CD4-positive, alpha-beta memory T cell (primary cell): ENCODE results near the gene FHIT. TPM values are rescaled to one million over a fixed set of nuclear protein-coding genes. Genes with fewer than 3 reads are reported as not detected.

ENCODE experiments used
- CTCF ChIA-PET: fragments of 350-600 bp; sonication (Branson Sonifier 250); formaldehyde crosslinking; loops from one replicate; lab custom pipeline; 2021; ENCODE audit warnings: inconsistent platforms; ENCODE audit not compliant: partially characterized antibody; lab: Charles Lee
- POLR2A ChIA-PET: fragments of 350-600 bp; sonication (Branson Sonifier 250); formaldehyde crosslinking; loops from one replicate; lab custom pipeline; 2021; ENCODE audit not compliant: partially characterized antibody; lab: Charles Lee
- DNase-seq, 5 donors: peaks; one replicate each; pipeline versions ENCODE4 v3.0.0 to v3.0.0-alpha.2; 2020 to 2022; ENCODE audit warnings: mixed read lengths in 1 of 5
- H3K27ac ChIP-seq: one replicate; pipeline ENCODE4 v1.7.0; 2013; ENCODE audit warnings: low read depth, low read length
- H3K27me3 ChIP-seq: 2 replicates; pipeline ENCODE4 v1.7.0; 2013; ENCODE audit warnings: mild to moderate bottlenecking, low read length, moderate library complexity; ENCODE audit not compliant: insufficient read depth
- H3K36me3 ChIP-seq: 2 replicates; pipeline ENCODE4 v1.7.0; 2013; ENCODE audit warnings: mild to moderate bottlenecking, low read length, moderate library complexity; ENCODE audit not compliant: insufficient read depth
- H3K4me1 ChIP-seq: 2 replicates; pipeline ENCODE4 v1.7.0; 2013; ENCODE audit warnings: mild to moderate bottlenecking, low read length, moderate library complexity; ENCODE audit not compliant: insufficient read depth
- H3K4me3 ChIP-seq, 2 donors: one replicate each; pipeline ENCODE4 v1.7.0; 2013; ENCODE audit warnings: low read length in 2 of 2, mild to moderate bottlenecking in 1 of 2
- H3K9me3 ChIP-seq, 2 donors: one replicate each; pipeline ENCODE4 v1.7.0; 2013; ENCODE audit warnings: low read length in 2 of 2, control low read depth in 1 of 2; ENCODE audit not compliant: control insufficient read depth in 1 of 2
- H3K27ac Mint-ChIP-seq, 7 donors: one replicate each; pipeline ENCODE4 v1.8.0; 2020 to 2021; ENCODE audit warnings: mixed read lengths in 7 of 7, mild to moderate bottlenecking in 6 of 7, inconsistent platforms in 3 of 7, moderate library complexity in 3 of 7
- H3K27me3 Mint-ChIP-seq, 2 donors: one replicate each; pipeline ENCODE4 v1.8.0; 2020 to 2021; ENCODE audit warnings: mixed read lengths in 2 of 2
- H3K36me3 Mint-ChIP-seq, 2 donors: one replicate each; pipeline ENCODE4 v1.8.0; 2020 to 2021; ENCODE audit warnings: mixed read lengths in 2 of 2, inconsistent platforms in 1 of 2, mild to moderate bottlenecking in 1 of 2
- H3K4me1 Mint-ChIP-seq, 4 donors: one replicate each; pipeline ENCODE4 v1.8.0; 2020 to 2021; ENCODE audit warnings: mixed read lengths in 4 of 4, mild to moderate bottlenecking in 1 of 4
- H3K4me3 Mint-ChIP-seq, 8 donors: one replicate each; pipeline ENCODE4 v1.8.0; 2020 to 2021; ENCODE audit warnings: mixed read lengths in 8 of 8, mild to moderate bottlenecking in 7 of 8, moderate library complexity in 6 of 8, inconsistent platforms in 3 of 8
- H3K9me3 Mint-ChIP-seq, 8 donors: one replicate each; pipeline ENCODE4 v1.8.0; 2020 to 2021; ENCODE audit warnings: mixed read lengths in 8 of 8, mild to moderate bottlenecking in 5 of 8, inconsistent platforms in 3 of 8, moderate library complexity in 1 of 8
- intact Hi-C: fragments of 100-400 bp; cut with micrococcal nuclease; formaldehyde crosslinking; loops from one replicate; pipeline ENCODE4 v1.15.1; 2023
- polyA plus RNA-seq, 2 donors: library from polyadenylated mRNA; unstranded; fragments of 300-500 nt; fragmentation: Illumina TruSeq; gene quantifications; one replicate each; pipeline ENCODE4 v1.2.3, GENCODE V29; 2021
- total RNA-seq, 2 experiments: library from RNA; stranded (reverse); gene quantifications; one replicate each; pipeline ENCODE4 v1.2.3, GENCODE V29; 2021

The FHIT gene
- total and polyA plus RNA-seq, 4 experiments from 2014 or later = 8.5 to 58.7 (median 33.2) TPM

DNA sequence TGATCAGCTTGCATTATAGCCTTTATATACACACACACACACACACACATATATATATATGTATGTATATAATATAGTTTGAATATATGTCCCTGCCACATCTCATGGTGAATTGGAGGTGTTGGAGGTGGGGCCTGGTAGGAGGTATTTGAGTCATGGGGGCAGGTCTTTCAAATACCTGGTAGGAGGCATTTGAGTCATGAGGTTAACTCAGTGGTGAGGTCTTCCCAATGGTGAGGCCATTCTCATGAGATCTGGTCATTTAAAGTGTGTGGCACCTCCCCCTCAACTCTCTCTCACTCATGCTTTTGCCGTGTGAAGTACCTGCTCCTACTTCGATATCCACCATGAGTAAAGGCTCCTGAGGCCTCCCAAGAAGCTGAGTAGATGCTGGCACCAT lies 27.5 kb upstream of the FHIT start:
- no peak overlapping the region for H3K27ac Mint-ChIP-seq
- H3K4me1 Mint-ChIP-seq = no peaks in the 10 kb centered on the region
- H3K36me3 ChIP-seq = no peaks in the 10 kb centered on the region
- no peak overlapping the region for H3K27ac ChIP-seq
- H3K4me1 ChIP-seq = no peaks in the 10 kb centered on the region
- intact Hi-C loops = no loop called here
- H3K36me3 Mint-ChIP-seq = no peaks in the 10 kb centered on the region
- no peak overlapping the region for H3K4me3 ChIP-seq
- peaks cover 4 to 7% of the 10 kb centered on the region in 2 donors for H3K27me3 Mint-ChIP-seq
- no peak overlapping the region for H3K4me3 Mint-ChIP-seq
- ChIA-PET POLR2A (no interaction called here), CTCF (no interaction called here)
- H3K9me3 Mint-ChIP-seq = no peaks in the 10 kb centered on the region
- H3K9me3 ChIP-seq = no peaks in the 10 kb centered on the region
- H3K27me3 ChIP-seq = no peaks in the 10 kb centered on the region
- no peak for DNase-seq

DNA sequence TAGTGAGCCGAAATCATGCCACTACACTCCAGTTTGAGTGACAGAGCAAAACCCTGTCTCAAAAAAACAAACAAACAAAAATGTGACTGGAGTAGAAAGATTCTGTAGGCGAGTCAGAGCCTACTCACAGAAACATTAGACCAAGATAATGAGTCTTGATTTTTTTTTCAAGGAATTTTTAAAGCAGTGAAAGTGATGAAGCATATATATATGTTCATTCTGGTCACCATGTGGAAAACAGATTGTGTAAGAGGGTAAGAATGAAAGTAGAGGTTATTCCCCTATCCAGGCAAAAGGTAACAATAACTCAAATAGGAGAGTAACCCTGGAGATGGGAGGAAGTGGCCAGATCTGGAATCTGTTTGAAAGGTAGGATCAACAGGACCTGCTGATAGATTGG lies 26.2 kb upstream of the FHIT start:
- ChIA-PET POLR2A (no interaction called here), CTCF (no interaction called here)
- peaks cover 4 to 9% of the 10 kb centered on the region in 2 donors for H3K27me3 Mint-ChIP-seq
- H3K27ac Mint-ChIP-seq = no peak overlapping the region
- no peak overlapping the region for H3K4me3 ChIP-seq
- no peaks in the 10 kb centered on the region for H3K36me3 ChIP-seq
- H3K9me3 Mint-ChIP-seq = no peaks in the 10 kb centered on the region
- H3K4me3 Mint-ChIP-seq = no peak overlapping the region
- H3K27ac ChIP-seq = no peak overlapping the region
- intact Hi-C loops = no loop called here
- no peaks in the 10 kb centered on the region for H3K36me3 Mint-ChIP-seq
- no peaks in the 10 kb centered on the region for H3K9me3 ChIP-seq
- H3K27me3 ChIP-seq = no peaks in the 10 kb centered on the region
- DNase-seq = no peak
- H3K4me1 ChIP-seq = no peaks in the 10 kb centered on the region
- H3K4me1 Mint-ChIP-seq = no peaks in the 10 kb centered on the region

DNA sequence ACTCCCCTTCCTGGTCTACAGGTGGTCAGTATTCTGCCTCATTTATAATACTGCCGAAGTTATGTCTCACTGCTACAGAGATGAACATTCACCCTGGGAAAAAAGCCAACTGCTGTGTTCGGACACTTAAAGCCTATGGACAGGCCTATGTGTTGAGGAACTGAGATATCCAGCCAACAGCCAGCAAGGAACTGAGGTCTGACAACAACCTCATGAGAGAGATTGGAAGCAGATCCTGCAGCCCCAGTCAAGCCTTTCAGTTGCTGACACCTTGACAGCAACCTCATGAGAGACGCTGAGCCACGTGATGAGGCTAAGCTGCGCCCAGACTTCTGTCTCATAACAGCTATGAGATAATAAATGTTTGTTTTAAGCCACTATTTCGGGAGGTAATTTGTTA lies 18.2 kb upstream of the FHIT start:
- CTCF ChIA-PET = no interaction called here
- Mint-ChIP-seq H3K4me1 (no peaks in the 10 kb centered on the region), H3K9me3 (no peaks in the 10 kb centered on the region), H3K27ac (no peak overlapping the region), H3K4me3 (no peak overlapping the region), H3K36me3 (no peaks in the 10 kb centered on the region), H3K27me3 (peaks cover 0 to 10% of the 10 kb centered on the region in 2 donors)
- Histone ChIP-seq H3K27me3 (no peaks in the 10 kb centered on the region), H3K4me1 (no peaks in the 10 kb centered on the region), H3K36me3 (no peaks in the 10 kb centered on the region), H3K27ac (no peak overlapping the region), H3K9me3 (no peaks in the 10 kb centered on the region), H3K4me3 (no peak overlapping the region)
- POLR2A ChIA-PET = no interaction called here
- intact Hi-C loops = no loop called here
- no peak for DNase-seq

DNA sequence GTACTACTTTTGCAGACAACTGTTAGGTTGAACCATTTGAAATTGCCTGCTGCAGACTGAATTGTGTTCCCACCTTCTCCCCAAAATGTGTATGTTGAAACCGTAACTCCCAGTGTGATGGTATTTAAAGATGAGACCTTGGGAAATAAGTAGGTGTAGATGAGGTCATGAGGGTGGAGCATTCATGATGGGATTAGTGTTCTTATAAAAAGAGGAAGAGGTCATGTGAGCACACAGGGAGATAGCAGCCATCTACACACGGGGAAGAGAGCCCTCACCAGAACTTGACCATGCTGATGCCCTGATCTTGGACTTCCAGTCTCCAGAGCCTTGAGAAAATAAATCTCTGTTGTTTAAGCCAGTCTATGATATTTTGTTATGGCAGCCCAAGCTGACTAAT lies 17.4 kb upstream of the FHIT start:
- CTCF ChIA-PET = no interaction called here
- no peak overlapping the region for H3K4me3 Mint-ChIP-seq
- intact Hi-C loops = no loop called here

DNA sequence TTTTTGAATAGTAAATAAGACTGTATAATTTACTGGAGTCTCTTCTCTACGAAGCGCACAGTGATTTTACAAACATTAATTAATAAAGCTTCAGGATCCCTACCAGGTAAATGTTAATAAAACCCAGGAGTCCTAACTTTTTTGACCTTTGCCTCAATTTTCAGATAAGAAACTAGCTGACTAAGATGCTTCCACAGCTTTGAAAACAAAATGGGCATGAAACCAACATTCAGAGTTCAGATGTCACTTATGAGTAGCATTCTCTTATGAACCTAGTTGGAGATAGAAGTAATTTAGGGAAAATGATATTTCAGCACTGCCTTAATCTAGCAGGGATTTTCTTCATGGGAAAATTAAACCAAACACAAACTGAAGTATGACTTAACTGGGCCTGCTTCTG lies 13.0 kb upstream of the FHIT start:
- Histone ChIP-seq H3K4me3 (no peak overlapping the region), H3K4me1 (no peaks in the 10 kb centered on the region), H3K27me3 (no peaks in the 10 kb centered on the region), H3K27ac (no peak overlapping the region), H3K36me3 (no peaks in the 10 kb centered on the region), H3K9me3 (no peaks in the 10 kb centered on the region)
- ChIA-PET POLR2A (no interaction called here), CTCF (no interaction called here)
- Mint-ChIP-seq H3K9me3 (peaks cover 0 to 7% (median 3%) of the 10 kb centered on the region in 8 donors), H3K4me1 (no peaks in the 10 kb centered on the region), H3K4me3 (no peak overlapping the region), H3K27me3 (peaks cover 7 to 15% of the 10 kb centered on the region in 2 donors), H3K36me3 (no peaks in the 10 kb centered on the region), H3K27ac (no peak overlapping the region)
- DNase-seq = no peak
- intact Hi-C loops = no loop called here

More for the DNA sequence above, 17.4 kb upstream of the FHIT start:
- H3K27ac ChIP-seq = no peak overlapping the region
- H3K9me3 Mint-ChIP-seq = no peaks in the 10 kb centered on the region
- H3K27me3 Mint-ChIP-seq = peaks cover 1 to 5% of the 10 kb centered on the region in 2 donors
- H3K36me3 Mint-ChIP-seq = no peaks in the 10 kb centered on the region
- H3K4me3 ChIP-seq = no peak overlapping the region
- no peaks in the 10 kb centered on the region for H3K27me3 ChIP-seq
- no peaks in the 10 kb centered on the region for H3K9me3 ChIP-seq
- H3K27ac Mint-ChIP-seq = no peak overlapping the region
- DNase-seq = no peak
- POLR2A ChIA-PET = no interaction called here
- no peaks in the 10 kb centered on the region for H3K4me1 Mint-ChIP-seq
- H3K4me1 ChIP-seq = no peaks in the 10 kb centered on the region
- H3K36me3 ChIP-seq = no peaks in the 10 kb centered on the region

DNA sequence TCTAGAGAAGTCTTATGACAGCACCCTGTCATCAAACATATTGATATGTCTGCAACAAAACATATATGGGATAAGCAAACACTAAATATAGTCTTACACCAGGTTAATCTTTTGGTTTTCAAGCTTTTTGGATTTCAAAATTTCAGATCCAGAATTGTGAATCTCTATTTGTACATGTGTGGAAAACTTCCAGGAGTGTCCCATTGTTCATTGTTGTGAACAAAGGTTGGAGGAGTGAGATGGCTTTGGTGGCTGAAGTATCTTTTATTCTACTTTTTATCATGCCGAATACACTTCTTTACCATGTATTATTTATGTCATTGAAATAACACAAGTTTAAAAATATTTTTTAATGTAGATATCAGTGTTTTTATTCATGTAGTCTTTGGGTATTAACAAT lies 5.9 kb upstream of the FHIT start:
- no peak for DNase-seq
- Histone ChIP-seq H3K27me3 (no peaks in the 10 kb centered on the region), H3K9me3 (no peaks in the 10 kb centered on the region), H3K4me1 (no peaks in the 10 kb centered on the region), H3K27ac (no peak overlapping the region), H3K4me3 (no peak overlapping the region), H3K36me3 (no peaks in the 10 kb centered on the region)
- no peak overlapping the region for H3K27ac Mint-ChIP-seq
- H3K4me1 Mint-ChIP-seq = peaks cover 0 to 3% (median 1%) of the 10 kb centered on the region in 4 donors
- ChIA-PET POLR2A (no interaction called here), CTCF (no interaction called here)
- H3K36me3 Mint-ChIP-seq = no peaks in the 10 kb centered on the region
- peaks cover 0 to 7% (median 2%) of the 10 kb centered on the region in 8 donors for H3K9me3 Mint-ChIP-seq
- H3K4me3 Mint-ChIP-seq = no peak overlapping the region
- peaks cover 7 to 9% of the 10 kb centered on the region in 2 donors for H3K27me3 Mint-ChIP-seq
- intact Hi-C loops = no loop called here

DNA sequence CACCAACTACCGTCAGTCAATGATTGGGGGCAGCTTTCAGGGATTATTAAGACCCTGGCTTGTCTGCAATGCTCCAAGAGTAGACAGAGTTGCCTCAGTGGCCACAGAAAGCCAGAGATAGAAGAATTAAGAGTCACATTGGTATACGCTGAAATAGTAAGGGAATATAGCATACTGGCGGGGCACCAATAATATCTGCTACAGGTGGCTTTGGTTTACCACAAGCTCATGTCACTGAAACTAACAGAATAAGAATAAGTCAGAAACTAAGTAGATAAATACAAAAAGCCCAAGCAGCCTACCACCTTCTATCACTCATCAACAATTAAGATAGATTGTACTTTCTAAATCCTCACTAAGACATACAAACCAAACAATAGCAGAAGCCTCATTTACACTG lies 2.5 kb upstream of the FHIT start:
- Mint-ChIP-seq H3K27ac (no peak overlapping the region), H3K4me3 (no peak overlapping the region), H3K4me1 (peaks cover 16 to 25% (median 20%) of the 10 kb centered on the region in 4 donors), H3K9me3 (peaks cover 0 to 2% (median 0%) of the 10 kb centered on the region in 8 donors), H3K27me3 (peaks cover 0 to 4% of the 10 kb centered on the region in 2 donors), H3K36me3 (peaks cover 0 to 7% of the 10 kb centered on the region in 2 donors)
- H3K36me3 ChIP-seq = no peaks in the 10 kb centered on the region
- no peak overlapping the region for H3K4me3 ChIP-seq
- H3K27ac ChIP-seq = no peak overlapping the region
- ChIA-PET POLR2A (no interaction called here), CTCF (no interaction called here)
- H3K27me3 ChIP-seq = no peaks in the 10 kb centered on the region
- peaks cover 19% of the 10 kb centered on the region for H3K4me1 ChIP-seq
- intact Hi-C loops = no loop called here
- DNase-seq = no peak
- no peaks in the 10 kb centered on the region for H3K9me3 ChIP-seq

DNA sequence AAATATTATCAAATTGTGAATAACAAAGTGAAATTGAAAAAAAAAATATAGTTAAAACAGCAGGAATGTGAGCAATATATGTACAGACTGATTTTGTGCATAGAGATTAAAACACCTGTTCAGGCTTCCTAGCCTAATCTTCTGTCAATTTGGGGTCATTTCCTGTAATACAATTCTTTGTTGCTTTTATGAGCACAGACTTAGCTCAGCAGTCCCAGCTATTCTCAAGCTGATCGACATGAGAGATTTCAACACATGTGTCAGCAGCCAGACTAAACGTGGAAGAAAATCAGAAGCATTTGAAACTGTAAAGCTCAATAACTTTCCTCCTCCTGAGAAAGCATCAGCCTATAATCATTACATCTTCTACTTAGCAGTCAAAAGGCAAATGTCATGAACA lies 1.6 kb upstream of the FHIT start:
- peaks cover 0 to 4% of the 10 kb centered on the region in 2 donors for H3K27me3 Mint-ChIP-seq
- intact Hi-C loops = no loop called here
- H3K27me3 ChIP-seq = no peaks in the 10 kb centered on the region
- no peak overlapping the region for H3K27ac ChIP-seq
- CTCF ChIA-PET = no interaction called here
- H3K27ac Mint-ChIP-seq = peak overlapping the region in 1 of 7 donors; percentile 86
- no peak for DNase-seq
- H3K4me1 ChIP-seq = peaks cover 19% of the 10 kb centered on the region
- no peaks in the 10 kb centered on the region for H3K9me3 Mint-ChIP-seq
- H3K9me3 ChIP-seq = no peaks in the 10 kb centered on the region
- H3K4me3 Mint-ChIP-seq = peak overlapping the region in 1 of 8 donors; percentile 51
- no peaks in the 10 kb centered on the region for H3K36me3 ChIP-seq
- H3K4me3 ChIP-seq = no peak overlapping the region
- peaks cover 16 to 25% (median 20%) of the 10 kb centered on the region in 4 donors for H3K4me1 Mint-ChIP-seq
- POLR2A ChIA-PET = no interaction called here
- H3K36me3 Mint-ChIP-seq = peaks cover 0 to 7% of the 10 kb centered on the region in 2 donors
